ENCODE results near the gene PRKCE. TPM values are rescaled to one million over a fixed set of nuclear protein-coding genes. Genes with fewer than 3 reads are reported as not detected.

The PRKCE gene
- polyA plus RNA-seq, 1 of the 3 experiments (the other 2 are of a cell fraction), result 16.3 TPM

- ChIA-PET CTCF (interaction anchor here (1.0 to 1.8 kb wide), 4 partner anchors 10 to 26 kb away, joined by 3 to 5 read pairs (median 3); no protein-coding TSS in a partner anchor), POLR2A (no interaction called here)
- H2AFZ ChIP-seq (ENCODE audit: low read depth), result no peak overlapping the region
- H3K9me2 ChIP-seq, result no peaks in the 10 kb centered on the region
- no peaks in the 10 kb centered on the region for H4K20me1 ChIP-seq (ENCODE audit: insufficient read depth)
- H3K4me3 ChIP-seq (ENCODE audit: low read depth in 2 of 2, low read length in 1 of 2), result no peak overlapping the region; a peak in 1 of 4 replicates
- H3K27me3 ChIP-seq (ENCODE audit: insufficient read depth), result no peaks in the 10 kb centered on the region
- H3F3A ChIP-seq (replicated peaks; ENCODE audit: insufficient read depth), result no peaks in the 10 kb centered on the region
- H3K4me1 ChIP-seq (ENCODE audit: control insufficient read depth in 1 of 2, insufficient read depth in 2 of 2, low read depth in 1 of 2, low read length in 1 of 2), result peaks cover 0 to 9% of the 10 kb centered on the region in 2 experiments; a peak in 1 of 4 replicates
- no peak for TF ChIP-seq GATA2 (CRISPR knock-in tag; IDR thresholded peaks at IDR 0.05)
- TF ChIP-seq TCF12 (IDR thresholded peaks at IDR 0.05), result no peak
- TF ChIP-seq IRF3 (IDR thresholded peaks at IDR 0.05; ENCODE audit: low read depth, low read length), result no peak
- TF ChIP-seq ELF1 (IDR thresholded peaks at IDR 0.05), result no peak
- TF ChIP-seq RCOR1 (IDR thresholded peaks at IDR 0.05; ENCODE audit: low read length), result no peak
- no peak for TF ChIP-seq CHD2 (IDR thresholded peaks at IDR 0.05; ENCODE audit: low read length, partially characterized antibody)
- TF ChIP-seq NRF1 (IDR thresholded peaks at IDR 0.05; ENCODE audit: low read depth, low read length), result no peak
- whole genome bisulfite sequencing (ENCODE audit: low lambda C conversion rate), result 61% methylated on average over 2 of the region's 2 CpGs
- peaks cover 0 to 4% of the 10 kb centered on the region in 2 experiments for H3K36me3 ChIP-seq (replicated peaks in 1 of 2; ENCODE audit: control insufficient read depth in 1 of 2, insufficient read depth in 2 of 2, low read length in 1 of 2)
- peaks cover 11% of the 10 kb centered on the region for H3K9me3 ChIP-seq
- H3K27ac ChIP-seq (ENCODE audit: low read depth in 2 of 2, low read length in 1 of 2), result no peak overlapping the region
- DNase-seq, result no peak
- no peak overlapping the region for H3K4me2 ChIP-seq
- no peak overlapping the region for H3K9ac ChIP-seq
- H3K79me2 ChIP-seq (ENCODE audit: insufficient read depth), result no peaks in the 10 kb centered on the region
These were observed 225.1 kb downstream of the PRKCE start for GRCh38 chr2:45876611-45877010.

- H3K4me3 ChIP-seq (ENCODE audit: low read depth in 2 of 2, low read length in 1 of 2), result no peak overlapping the region
- H3K9ac ChIP-seq, result no peak overlapping the region
- DNase-seq, result no peak
- H3K36me3 ChIP-seq (replicated peaks in 1 of 2; ENCODE audit: control insufficient read depth in 1 of 2, insufficient read depth in 2 of 2, low read length in 1 of 2), result peaks cover 0 to 4% of the 10 kb centered on the region in 2 experiments
- H3K27me3 ChIP-seq (ENCODE audit: insufficient read depth), result no peaks in the 10 kb centered on the region
- H3K4me1 ChIP-seq (ENCODE audit: control insufficient read depth in 1 of 2, insufficient read depth in 2 of 2, low read depth in 1 of 2, low read length in 1 of 2), result peaks cover 0 to 32% of the 10 kb centered on the region in 2 experiments; a peak in 2 of 4 replicates
- peaks cover 11% of the 10 kb centered on the region for H3K9me3 ChIP-seq
- H3K27ac ChIP-seq (ENCODE audit: low read depth in 2 of 2, low read length in 1 of 2), result no peak overlapping the region
- no peak overlapping the region for H3K4me2 ChIP-seq
- H3K79me2 ChIP-seq (ENCODE audit: insufficient read depth), result no peaks in the 10 kb centered on the region
- CTCF ChIA-PET, result interaction anchor here (1.1 to 1.5 kb wide), 3 partner anchors 57 to 294 kb away, joined by 3 read pairs; no protein-coding TSS in a partner anchor
- POLR2A ChIA-PET, result no interaction called here
- H3K9me2 ChIP-seq, result no peaks in the 10 kb centered on the region
- H2AFZ ChIP-seq (ENCODE audit: low read depth), result no peak overlapping the region
- H4K20me1 ChIP-seq (ENCODE audit: insufficient read depth), result no peaks in the 10 kb centered on the region
- 84% methylated on average over 6 of the region's 6 CpGs for WGBS (ENCODE audit: low lambda C conversion rate)
- no peaks in the 10 kb centered on the region for H3F3A ChIP-seq (replicated peaks; ENCODE audit: insufficient read depth)
- no peak for TF ChIP-seq FOSL2 (IDR thresholded peaks at IDR 0.05; ENCODE audit: borderline replicate concordance, low read depth)
- no peak for TF ChIP-seq EP300 (IDR thresholded peaks at IDR 0.05; ENCODE audit: borderline replicate concordance in 1 of 2, low read depth in 1 of 2, low read length in 1 of 2)
- TF ChIP-seq MAX (IDR thresholded peaks at IDR 0.05; ENCODE audit: low read depth), result no peak
- TF ChIP-seq IRF3 (IDR thresholded peaks at IDR 0.05; ENCODE audit: low read depth, low read length), result no peak
- no peak for TF ChIP-seq JUND (IDR thresholded peaks at IDR 0.05)
- no peak for TF ChIP-seq USF1 (IDR thresholded peaks at IDR 0.05; ENCODE audit: borderline replicate concordance, low read depth)
- TF ChIP-seq MXI1 (IDR thresholded peaks at IDR 0.05; ENCODE audit: low read depth, low read length), result no peak
- no peak for TF ChIP-seq TAF1 (IDR thresholded peaks at IDR 0.05; ENCODE audit: borderline replicate concordance, low read depth, low read length)
- TF ChIP-seq, protein P1, sequence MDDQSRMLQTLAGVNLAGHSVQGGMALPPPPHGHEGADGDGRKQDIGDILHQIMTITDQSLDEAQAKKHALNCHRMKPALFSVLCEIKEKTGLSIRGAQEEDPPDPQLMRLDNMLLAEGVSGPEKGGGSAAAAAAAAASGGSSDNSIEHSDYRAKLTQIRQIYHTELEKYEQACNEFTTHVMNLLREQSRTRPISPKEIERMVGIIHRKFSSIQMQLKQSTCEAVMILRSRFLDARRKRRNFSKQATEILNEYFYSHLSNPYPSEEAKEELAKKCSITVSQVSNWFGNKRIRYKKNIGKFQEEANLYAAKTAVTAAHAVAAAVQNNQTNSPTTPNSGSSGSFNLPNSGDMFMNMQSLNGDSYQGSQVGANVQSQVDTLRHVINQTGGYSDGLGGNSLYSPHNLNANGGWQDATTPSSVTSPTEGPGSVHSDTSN (IDR thresholded peaks at IDR 0.05), result no peak
- TF ChIP-seq FOXJ3 (CRISPR knock-in tag; IDR thresholded peaks at IDR 0.05), result no peak
- TF ChIP-seq YY1 (IDR thresholded peaks at IDR 0.05; ENCODE audit: low read depth), result no peak
- no peak for TF ChIP-seq REST (IDR thresholded peaks at IDR 0.05; ENCODE audit: low read depth, low read length)
- no peak for TF ChIP-seq GABPA (IDR thresholded peaks at IDR 0.05; ENCODE audit: low read depth)
- no peak for TF ChIP-seq GATA2 (CRISPR knock-in tag; IDR thresholded peaks at IDR 0.05)
- no peak for TF ChIP-seq CHD2 (IDR thresholded peaks at IDR 0.05; ENCODE audit: low read length, partially characterized antibody)
- no peak for TF ChIP-seq TEAD4 (IDR thresholded peaks at IDR 0.05; ENCODE audit: borderline replicate concordance, insufficient read depth)
These were observed 227.9 kb downstream of the PRKCE start for GRCh38 chr2:45879406-45879805.

Measured in SK-N-SH (cell line).